Ovary (tissue), 9 donors: ENCODE results near the gene SULF2. TPM values are rescaled to one million over a fixed set of nuclear protein-coding genes. Genes with fewer than 3 reads are reported as not detected.

Experiments used
- DNase-seq, 5 donors: peaks; one replicate each; pipeline ENCODE4 v3.0.0-alpha.2; 2019 to 2020
- H3K27ac ChIP-seq, 2 donors: fragments of 200-600 bp; one replicate each; pipeline versions ENCODE4 v1.5.1 to v1.8.0; 2019 to 2022
- H3K27me3 ChIP-seq: fragments of 200-600 bp; one replicate; pipeline ENCODE4 v1.8.0; 2022
- H3K36me3 ChIP-seq: fragments of 200-600 bp; sonication (generic); one replicate; pipeline ENCODE4 v1.5.1; 2019
- H3K4me1 ChIP-seq: one replicate; pipeline ENCODE4 v1.8.1; 2013; ENCODE audit warnings: mild to moderate bottlenecking, moderate library complexity; ENCODE audit not compliant: insufficient read depth
- H3K4me3 ChIP-seq: fragments of 200-600 bp; sonication (generic); one replicate; pipeline ENCODE4 v1.5.1; 2017
- H3K9me3 ChIP-seq, 2 donors: fragments of 200-600 bp in 1 of 2; sonication (generic) in 1 of 2; one replicate each; pipeline versions ENCODE4 v1.5.1 to v1.8.1; 2013 to 2019; ENCODE audit warnings: mild to moderate bottlenecking in 1 of 2, moderate library complexity in 1 of 2
- CTCF ChIP-seq, 3 donors: fragments of 450-650 bp in 2 of 3; fragments of 200-600 bp in 1 of 3; IDR thresholded peaks; one replicate each; pipeline versions ENCODE4 v1.5.1 to v1.8.0; 2016 to 2022; ENCODE audit warnings: antibody characterized with exemption in 3 of 3, mild to moderate bottlenecking in 1 of 3
- EP300 ChIP-seq: sonication (generic); formaldehyde crosslinking; IDR thresholded peaks from one replicate; pipeline ENCODE4 v1.6.1; 2017; ENCODE audit warnings: antibody characterized with exemption
- POLR2A ChIP-seq: fragments of 450-650 bp; IDR thresholded peaks from one replicate; pipeline ENCODE4 v1.6.1; 2017; ENCODE audit warnings: antibody characterized with exemption, mild to moderate bottlenecking, moderate library complexity
- WGBS, 3 donors: extraction: QIAGEN DNeasy Blood & Tissue Kit in 1 of 3; methylation state at CpG; one replicate each; pipeline versions ENCODE4 v1.1.5 to v1.1.7; 2013 to 2017; 5-methylcytosine and 5-hydroxymethylcytosine counted together
- intact Hi-C, 4 donors: fragments of 100-400 bp; cut with DNase I; formaldehyde crosslinking; loops; one replicate each; pipeline versions ENCODE4 v1.11.0 to v1.15.1; 2022 to 2023
- polyA plus RNA-seq, 2 donors: library from polyadenylated mRNA; stranded (reverse); fragments of 200-250 nt in 1 of 2; fragments of 350-450 nt in 1 of 2; fragmentation: Illumina TruSeq in 1 of 2; extraction: RNeasy Lipid Tissue Mini Kit (QIAGEN cat#74804) in 1 of 2; gene quantifications; one replicate each; pipeline ENCODE4 v1.2.3, GENCODE V29; 2013 to 2014
- total RNA-seq, 7 donors: library from RNA; depleted of rRNA in 2 of 7; stranded (reverse); fragments of >200 nt in 2 of 7; fragmentation: NEBNext Ultra II Directional in 3 of 7; extraction: Animal tissue kit (Norgen Biotek cat#: 25700) in 3 of 7; gene quantifications; one replicate each; pipeline versions ENCODE4 v1.1.0 to v1.2.4, GENCODE V29; 2016 to 2023
- donor health status: DM: no; HTN: no; CAD: no; lungs with moderate emphysema.
- donor health status: DM: no; HTN: no; CAD: no.
- donor health status: Bipolar disorder and iron deficiency.
- donor health status: DM: yes; HTN: yes; CAD: no.
- donor health status: DM: no; HTN: no; CAD: no.
- donor health status: DM: yes; HTN: yes; CAD: no.

SULF2 gene
- total and polyA plus RNA-seq, 9 donors, result 128 to 423 (median 362) TPM

- TF ChIP-seq POLR2A (no peak), EP300 (no peak), CTCF (IDR thresholded peaks at IDR 0.05) (no peak)
- DNase-seq, result no peak
- Histone ChIP-seq H3K4me1 (peaks cover 12% of the 10 kb centered on the region), H3K9me3 (no peaks in the 10 kb centered on the region), H3K36me3 (no peaks in the 10 kb centered on the region), H3K27me3 (no peaks in the 10 kb centered on the region), H3K4me3 (peak overlapping the region; percentile 55), H3K27ac (peak overlapping the region in 1 of 2 donors; percentile 92)
- WGBS, 3 donors, result 8 to 11% (median 9%) methylated on average over 6 of the region's 6 CpGs
- intact Hi-C loops, result loop anchor here (5.0 to 10.0 kb wide), 10 partner anchors 62 to 836 kb away; no protein-coding TSS in a partner anchor
Measured at GRCh38 chr20:47786765-47787107, 1.5 kb upstream of the SULF2 start.

GRCh38 chr20:47785854-47786764 lies 828 bp upstream of the SULF2 start:
- intact Hi-C loops, result loop anchor here (5.0 to 10.0 kb wide), 10 partner anchors 61 to 836 kb away; no protein-coding TSS in a partner anchor
- Histone ChIP-seq H3K36me3 (no peaks in the 10 kb centered on the region), H3K27me3 (no peaks in the 10 kb centered on the region), H3K4me1 (peaks cover 10% of the 10 kb centered on the region), H3K27ac (peak overlapping the region; percentile 83 to 92), H3K4me3 (peak overlapping the region; percentile 55), H3K9me3 (no peaks in the 10 kb centered on the region)
- peak; percentile 78 to 86 (median 82) for DNase-seq
- TF ChIP-seq POLR2A (no peak), CTCF (IDR thresholded peaks at IDR 0.05) (peak in 2 of 3 donors; percentile 78 to 83)
- 0 to 1% (median 1%) methylated on average over 77 to 86 of the region's 86 CpGs for WGBS, 3 donors

GRCh38 chr20:47784599-47785310 lies 526 bp downstream of the SULF2 start:
- 0 to 1% (median 1%) methylated on average over 41 to 69 of the region's 69 CpGs for WGBS, 3 donors
- H3K4me1 ChIP-seq, result peaks cover 12% of the 10 kb centered on the region
- intact Hi-C loops, result loop anchor here (5.0 to 10.0 kb wide), 12 partner anchors 60 to 838 kb away; no protein-coding TSS in a partner anchor

More at GRCh38 chr20:47784599-47785310, 526 bp downstream of the SULF2 start:
- Histone ChIP-seq H3K27ac (peak overlapping the region; percentile 87 to 92), H3K36me3 (no peaks in the 10 kb centered on the region), H3K27me3 (no peaks in the 10 kb centered on the region), H3K9me3 (no peaks in the 10 kb centered on the region), H3K4me3 (peak overlapping the region; percentile 55)
- DNase-seq, result peak; percentile 49 to 78 (median 66)
- TF ChIP-seq CTCF (IDR thresholded peaks at IDR 0.05), result peak; percentile 17 to 43 (median 19)
- TF ChIP-seq POLR2A, result no peak
- no peak for TF ChIP-seq EP300
